Sigmoid colon (tissue), 7 donors: ENCODE data around the gene CLOCK. TPM values are rescaled to one million over a fixed set of nuclear protein-coding genes. Genes with fewer than 3 reads are reported as not detected.

Experiments
- DNase-seq: peaks from one replicate; pipeline ENCODE4 v3.0.0-alpha.2; 2019
- H3K27ac ChIP-seq, 4 donors: fragments of 200-600 bp; sonication (generic); one replicate each; pipeline ENCODE4 v1.5.1; 2016 to 2019; ENCODE audit warnings: mild to moderate bottlenecking in 1 of 4
- H3K27me3 ChIP-seq, 3 donors: fragments of 200-600 bp; sonication (generic); one replicate each; pipeline ENCODE4 v1.5.1; 2019; ENCODE audit warnings: mild to moderate bottlenecking in 1 of 3
- H3K36me3 ChIP-seq, 4 donors: fragments of 200-600 bp; sonication (generic); one replicate each; pipeline ENCODE4 v1.5.1; 2016 to 2019
- H3K4me1 ChIP-seq, 4 donors: fragments of 200-600 bp; sonication (generic); one replicate each; pipeline ENCODE4 v1.5.1; 2017 to 2019
- H3K4me3 ChIP-seq, 4 donors: fragments of 200-600 bp; sonication (generic); one replicate each; pipeline ENCODE4 v1.5.1; 2017 to 2019; ENCODE audit warnings: mild to moderate bottlenecking in 2 of 4, moderate library complexity in 1 of 4
- H3K9me3 ChIP-seq, 4 donors: fragments of 200-600 bp in 3 of 4; sonication (generic) in 3 of 4; one replicate each; pipeline versions ENCODE4 v1.5.1 to v1.6.1; 2013 to 2019
- CTCF ChIP-seq, 4 experiments: fragments of 450-650 bp in 3 of 4; fragments of 200-600 bp in 1 of 4; IDR thresholded peaks; one replicate each; pipeline ENCODE4 v1.5.1; 2016 to 2019; ENCODE audit warnings: antibody characterized with exemption in 4 of 4, mild to moderate bottlenecking in 3 of 4, moderate library complexity in 2 of 4
- EP300 ChIP-seq, 4 donors: sonication (generic); formaldehyde crosslinking; IDR thresholded peaks; one replicate each; pipeline ENCODE4 v1.6.1; 2017; ENCODE audit warnings: antibody characterized with exemption in 4 of 4
- POLR2A ChIP-seq, 2 donors: fragments of 450-650 bp; IDR thresholded peaks; one replicate each; pipeline ENCODE4 v1.6.1; 2016; ENCODE audit warnings: antibody characterized with exemption in 2 of 2, mild to moderate bottlenecking in 2 of 2, moderate library complexity in 2 of 2
- POLR2AphosphoS5 ChIP-seq, 4 donors: sonication (generic); formaldehyde crosslinking; IDR thresholded peaks; one replicate each; pipeline ENCODE4 v1.6.1; 2017; ENCODE audit warnings: antibody characterized with exemption in 4 of 4
- WGBS, 2 donors: extraction: QIAGEN DNeasy Blood & Tissue Kit; methylation state at CpG; one replicate each; pipeline ENCODE4 v1.1.7; 2013; 5-methylcytosine and 5-hydroxymethylcytosine counted together
- intact Hi-C: fragments of 100-400 bp; cut with DNase I; formaldehyde crosslinking; loops from one replicate; pipeline ENCODE4 v1.15.1; 2023
- polyA plus RNA-seq, 3 donors: library from polyadenylated mRNA; stranded (reverse); fragments of 200-250 nt; gene quantifications; one replicate each; pipeline ENCODE4 v1.2.3, GENCODE V29; 2013
- total RNA-seq, 4 donors: library from RNA; depleted of rRNA; stranded (reverse); fragments of >200 nt; gene quantifications; one replicate each; pipeline ENCODE4 v1.1.0, GENCODE V29; 2016
- donor health status: healthy with polysubstance abuse.
- donor health status: Bipolar disorder and iron deficiency.
- donor health status: healthy.

Gene CLOCK
- total and polyA plus RNA-seq, 7 donors: 2.4 to 27.5 (median 22.5) TPM

GRCh38 chr4:55517526-55518229 is 29.0 kb downstream of the CLOCK start:
- intact Hi-C loops: no loop called here
- no peak for DNase-seq
- TF ChIP-seq EP300 (IDR thresholded peaks at IDR 0.05): no peak
- no peak for TF ChIP-seq CTCF (IDR thresholded peaks at IDR 0.05)
- TF ChIP-seq POLR2AphosphoS5 (IDR thresholded peaks at IDR 0.05): no peak
- no peak for TF ChIP-seq POLR2A (IDR thresholded peaks at IDR 0.05)
- no peaks in the 10 kb centered on the region for H3K27me3 ChIP-seq
- no peaks in the 10 kb centered on the region for H3K9me3 ChIP-seq
- WGBS, 2 donors: 91 to 92% methylated on average over 2 of the region's 2 CpGs
- H3K4me3 ChIP-seq: no peak overlapping the region
- no peaks in the 10 kb centered on the region for H3K36me3 ChIP-seq
- H3K4me1 ChIP-seq: no peaks in the 10 kb centered on the region
- H3K27ac ChIP-seq: no peak overlapping the region

GRCh38 chr4:55512922-55513571 is 33.7 kb downstream of the CLOCK start:
- DNase-seq: no peak
- intact Hi-C loops: no loop called here

GRCh38 chr4:55512077-55512476 is 34.6 kb downstream of the CLOCK start:
- H3K4me3 ChIP-seq: no peak overlapping the region
- 96 to 100% methylated on average over 1 of the region's 1 CpG for WGBS, 2 donors
- intact Hi-C loops: no loop called here
- no peak overlapping the region for H3K27ac ChIP-seq
- H3K27me3 ChIP-seq: no peaks in the 10 kb centered on the region
- no peaks in the 10 kb centered on the region for H3K9me3 ChIP-seq
- no peaks in the 10 kb centered on the region for H3K4me1 ChIP-seq
- DNase-seq: no peak
- H3K36me3 ChIP-seq: peaks cover 0 to under 1% (median 0%) of the 10 kb centered on the region in 4 donors
- TF ChIP-seq POLR2AphosphoS5 (IDR thresholded peaks at IDR 0.05): no peak
- TF ChIP-seq EP300 (IDR thresholded peaks at IDR 0.05): no peak
- TF ChIP-seq POLR2A (IDR thresholded peaks at IDR 0.05): no peak
- TF ChIP-seq CTCF (IDR thresholded peaks at IDR 0.05): no peak

More at GRCh38 chr4:55512922-55513571, 33.7 kb downstream of the CLOCK start:
- TF ChIP-seq EP300 (IDR thresholded peaks at IDR 0.05) (no peak), POLR2AphosphoS5 (IDR thresholded peaks at IDR 0.05) (no peak), CTCF (IDR thresholded peaks at IDR 0.05) (no peak), POLR2A (IDR thresholded peaks at IDR 0.05) (no peak)
- no peaks in the 10 kb centered on the region for H3K9me3 ChIP-seq
- no peaks in the 10 kb centered on the region for H3K4me1 ChIP-seq
- H3K4me3 ChIP-seq: no peak overlapping the region
- H3K27ac ChIP-seq: no peak overlapping the region
- H3K27me3 ChIP-seq: no peaks in the 10 kb centered on the region
- H3K36me3 ChIP-seq: no peaks in the 10 kb centered on the region
- 96 to 98% methylated on average over 1 of the region's 1 CpG for WGBS, 2 donors

GRCh38 chr4:55510685-55511084 is 36.0 kb downstream of the CLOCK start:
- no peak for DNase-seq
- H3K27me3 ChIP-seq: no peaks in the 10 kb centered on the region
- H3K4me3 ChIP-seq: no peak overlapping the region
- H3K4me1 ChIP-seq: no peaks in the 10 kb centered on the region
- peaks cover 0 to 4% (median 0%) of the 10 kb centered on the region in 4 donors for H3K36me3 ChIP-seq
- intact Hi-C loops: no loop called here
- H3K9me3 ChIP-seq: no peaks in the 10 kb centered on the region
- TF ChIP-seq EP300 (IDR thresholded peaks at IDR 0.05) (no peak), POLR2AphosphoS5 (IDR thresholded peaks at IDR 0.05) (no peak), POLR2A (IDR thresholded peaks at IDR 0.05) (no peak), CTCF (IDR thresholded peaks at IDR 0.05) (no peak)
- H3K27ac ChIP-seq: no peak overlapping the region
